HG03342 (cell line): ENCODE measurements around the gene SFXN3.
A peak's percentile ranks its signal among the peaks of the same experiment; 100 is the strongest.

Experiments used
- ATAC-seq: cut with Tn5 transposase; IDR thresholded peaks from one replicate; pipeline ENCODE4 v1.9.1; 2021; ENCODE audit warnings: mild to moderate bottlenecking, moderate library complexity; ENCODE audit not compliant: unreplicated experiment

Gene SFXN3

DNA sequence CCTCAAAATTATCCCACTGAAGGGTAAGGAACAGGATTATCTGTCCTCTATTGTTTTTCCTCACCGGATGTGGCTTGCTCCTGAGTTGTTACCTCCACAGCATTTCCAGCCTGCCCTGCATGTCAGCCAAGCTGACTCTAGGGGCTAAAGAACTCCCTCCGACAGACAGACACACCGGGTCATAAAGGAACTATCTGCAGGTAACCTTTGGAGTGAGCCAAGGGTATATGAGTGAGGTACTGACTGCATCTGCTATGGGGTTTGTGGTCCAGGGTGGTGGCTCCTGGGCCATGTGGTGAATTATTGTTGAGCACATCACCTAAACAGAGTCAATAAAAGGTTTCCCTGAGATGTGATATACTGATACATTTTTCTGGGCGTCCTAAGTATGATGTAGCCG lies 23.8 kb downstream of the SFXN3 start:
- no peak for ATAC-seq

DNA sequence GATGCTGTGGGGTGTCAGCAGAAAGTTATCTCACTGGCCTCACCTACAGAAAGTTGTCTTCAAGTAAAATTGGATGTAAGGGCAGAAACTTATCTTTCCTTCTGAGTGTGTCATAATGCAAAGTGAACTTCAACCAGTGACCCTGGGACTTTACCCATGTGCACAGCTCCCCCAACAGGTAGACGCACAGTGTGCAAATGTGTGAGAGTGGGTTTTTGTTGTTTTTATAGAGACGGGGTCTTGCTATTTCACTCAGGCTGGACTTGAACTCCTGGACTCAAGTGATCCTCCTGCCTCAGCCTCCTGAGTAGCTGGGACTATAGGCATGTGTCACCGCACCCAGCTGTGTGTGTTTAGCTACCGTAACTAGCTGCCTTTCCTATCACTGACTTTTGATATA lies 24.4 kb downstream of the SFXN3 start:
- no peak for ATAC-seq

GRCh38 chr10:101056365-101057151 lies 25.5 kb downstream of the SFXN3 start:
- ATAC-seq = no peak

DNA sequence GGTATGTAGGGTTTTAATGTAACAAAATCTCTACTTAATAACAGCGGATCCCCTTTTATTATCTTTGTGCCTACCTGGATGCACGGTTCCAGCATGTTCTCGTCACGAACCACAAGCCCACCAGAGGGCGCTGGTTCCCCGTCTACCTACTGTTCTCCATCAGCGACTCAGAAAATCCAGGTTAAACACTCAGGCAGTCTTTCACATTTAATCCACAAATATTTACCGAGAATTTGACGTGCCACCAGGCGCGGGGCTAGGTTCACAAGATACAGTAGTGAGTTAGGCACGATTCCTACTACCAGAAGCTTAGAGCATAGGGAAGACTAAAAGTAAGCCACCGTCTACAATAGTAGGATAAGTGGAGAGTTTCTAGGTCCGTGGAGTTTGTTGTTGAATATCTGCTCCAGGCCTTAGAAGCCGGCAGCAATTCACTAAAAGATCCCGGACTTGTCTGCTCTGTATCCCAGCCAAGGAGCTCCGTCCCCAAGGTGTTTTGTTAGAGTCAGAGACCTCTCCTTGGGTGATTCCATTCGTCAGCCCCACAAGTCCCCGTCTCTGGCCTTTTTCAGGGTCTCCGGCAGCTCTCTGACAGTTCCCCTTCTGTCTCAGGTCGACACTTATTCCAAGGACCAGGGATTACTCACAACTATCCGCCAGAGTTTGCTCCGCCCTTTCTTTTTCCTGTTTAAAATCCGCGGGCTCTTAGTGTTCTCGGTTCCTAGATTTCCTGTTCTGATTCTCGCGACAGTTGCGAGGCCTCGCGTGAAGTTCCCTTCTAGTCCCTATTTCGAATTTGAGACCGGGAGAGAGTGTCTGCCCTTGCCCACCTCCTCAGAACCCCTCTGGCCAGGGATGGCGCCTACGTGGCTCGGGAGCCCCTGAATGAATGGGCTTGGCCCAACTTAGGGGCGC lies 29.3 kb downstream of the SFXN3 start:
- ATAC-seq = peak; percentile 32

GRCh38 chr10:101060951-101061623 lies 30.1 kb downstream of the SFXN3 start:
- ATAC-seq = peak; percentile 59

DNA sequence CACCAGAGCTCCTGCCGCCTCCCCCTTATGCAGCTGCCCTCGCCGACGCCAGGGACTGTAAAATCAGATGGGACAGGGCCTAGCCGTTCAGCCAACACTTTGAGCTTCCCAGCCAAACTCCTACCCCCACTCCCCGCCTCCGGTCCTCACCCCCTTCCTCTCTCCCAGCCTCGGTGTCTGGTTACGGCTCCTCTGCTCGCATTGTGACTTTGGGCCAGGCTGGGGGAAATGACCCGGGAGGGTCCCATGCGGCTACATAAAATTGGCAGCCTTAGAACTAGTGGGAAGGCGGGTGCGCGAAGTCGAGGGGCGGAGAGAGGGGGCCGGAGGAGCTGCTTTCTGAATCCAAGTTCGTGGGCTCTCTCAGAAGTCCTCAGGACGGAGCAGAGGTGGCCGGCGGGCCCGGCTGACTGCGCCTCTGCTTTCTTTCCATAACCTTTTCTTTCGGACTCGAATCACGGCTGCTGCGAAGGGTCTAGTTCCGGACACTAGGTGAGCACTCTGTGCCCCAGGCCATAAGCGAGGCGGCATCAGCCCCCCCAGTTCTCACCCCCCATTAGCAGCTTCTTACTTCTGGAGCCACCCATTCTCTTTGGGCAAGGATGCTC lies 30.7 kb downstream of the SFXN3 start, which contains the start of gene KAZALD1:
KAZALD1 (plus strand) TSS at position 366 of the 608 bp plus-strand sequence. CDS start 604 bp downstream, outside the sequence.
- ATAC-seq = no peak

GRCh38 chr10:101062232-101063049 lies 31.4 kb downstream of the SFXN3 start:
- ATAC-seq = no peak

- no peak for ATAC-seq
These were observed 32.1 kb downstream of the SFXN3 start for GRCh38 chr10:101063050-101063525.

DNA sequence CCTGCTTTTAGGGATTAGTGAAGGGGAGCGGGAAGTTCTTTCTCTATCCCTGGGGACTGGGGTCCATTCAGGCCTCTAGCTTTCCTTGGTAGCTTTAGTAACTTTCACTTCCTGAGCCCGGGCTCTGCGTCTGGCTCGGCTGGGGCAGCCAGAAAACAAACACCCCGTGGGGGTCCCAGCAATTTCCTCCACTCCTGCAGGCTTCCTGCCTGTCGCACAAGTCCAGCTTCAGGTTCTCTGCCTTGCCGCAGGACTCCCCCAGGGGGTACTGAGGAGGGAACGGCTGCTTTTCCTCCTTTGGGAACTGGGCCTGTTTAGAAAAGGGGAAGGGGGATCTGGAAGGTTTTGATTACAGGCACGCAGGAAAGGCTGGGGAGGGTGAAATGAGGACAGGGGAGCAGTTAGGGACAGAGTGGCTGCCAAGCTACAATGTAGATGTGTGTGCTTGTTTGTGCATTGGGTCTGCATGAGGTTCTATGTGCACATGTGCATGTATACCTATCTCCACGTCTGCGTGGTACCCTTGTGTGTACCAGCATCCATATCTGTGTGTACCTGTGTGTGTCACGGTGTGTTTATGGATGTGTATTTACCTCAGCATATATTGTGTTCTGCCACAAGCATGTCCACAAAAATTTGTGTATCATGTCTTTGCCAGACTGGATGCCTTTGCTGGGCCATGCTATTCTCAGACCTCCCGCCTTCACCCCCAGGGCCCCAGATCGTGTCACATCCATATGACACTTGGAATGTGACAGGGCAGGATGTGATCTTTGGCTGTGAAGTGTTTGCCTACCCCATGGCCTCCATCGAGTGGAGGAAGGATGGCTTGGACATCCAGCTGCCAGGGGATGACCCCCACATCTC lies 32.7 kb downstream of the SFXN3 start:
- ATAC-seq = no peak

DNA sequence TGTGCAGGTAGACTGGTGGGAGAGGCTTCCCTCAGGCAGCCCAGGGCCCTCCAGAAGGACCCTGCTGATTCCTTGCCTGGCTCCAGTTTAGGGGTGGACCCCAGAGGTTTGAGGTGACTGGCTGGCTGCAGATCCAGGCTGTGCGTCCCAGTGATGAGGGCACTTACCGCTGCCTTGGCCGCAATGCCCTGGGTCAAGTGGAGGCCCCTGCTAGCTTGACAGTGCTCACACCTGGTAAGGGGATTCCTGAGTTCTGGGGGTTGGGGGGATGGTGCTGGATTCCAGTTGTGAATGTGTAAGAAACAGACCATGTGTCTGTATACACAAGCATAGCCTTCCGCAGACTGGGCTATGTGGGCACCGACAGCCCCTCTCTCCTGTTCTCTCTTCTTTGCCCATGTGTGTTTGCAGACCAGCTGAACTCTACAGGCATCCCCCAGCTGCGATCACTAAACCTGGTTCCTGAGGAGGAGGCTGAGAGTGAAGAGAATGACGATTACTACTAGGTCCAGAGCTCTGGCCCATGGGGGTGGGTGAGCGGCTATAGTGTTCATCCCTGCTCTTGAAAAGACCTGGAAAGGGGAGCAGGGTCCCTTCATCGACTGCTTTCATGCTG lies 33.5 kb downstream of the SFXN3 start:
- ATAC-seq = no peak

DNA sequence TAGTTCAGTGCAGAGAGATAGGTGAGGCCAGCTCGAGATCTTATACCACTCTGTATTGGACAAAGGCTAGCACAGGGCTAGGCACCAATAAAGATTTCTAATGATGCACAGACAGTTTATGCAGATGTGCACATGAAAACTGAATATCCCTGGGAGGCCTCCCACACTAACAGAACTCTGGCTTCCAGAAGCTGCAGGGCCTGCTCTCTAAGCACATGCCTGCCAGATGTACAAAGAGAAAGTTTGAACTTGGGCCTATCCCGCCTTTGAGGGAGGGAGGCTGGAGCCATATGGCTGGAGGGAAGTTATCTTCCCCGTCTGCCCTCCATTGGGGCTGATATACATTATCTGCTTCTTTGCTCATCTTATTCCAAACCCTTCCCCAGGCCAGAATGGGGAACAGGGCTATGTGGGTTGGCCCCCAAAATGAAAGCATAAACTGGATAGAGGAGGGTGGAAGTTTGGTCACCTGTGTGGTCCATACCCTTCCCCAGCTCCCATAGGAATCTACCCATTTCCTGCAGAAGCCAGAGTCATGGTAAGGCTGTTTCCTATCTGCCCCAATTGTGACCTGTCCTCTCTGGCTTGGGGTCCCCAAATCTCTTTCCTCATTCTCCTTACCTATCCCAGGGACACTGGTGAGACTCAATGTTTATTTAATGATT lies 34.6 kb downstream of the SFXN3 start:
- no peak for ATAC-seq

GRCh38 chr10:101066146-101066895 lies 35.3 kb downstream of the SFXN3 start:
- no peak for ATAC-seq

DNA sequence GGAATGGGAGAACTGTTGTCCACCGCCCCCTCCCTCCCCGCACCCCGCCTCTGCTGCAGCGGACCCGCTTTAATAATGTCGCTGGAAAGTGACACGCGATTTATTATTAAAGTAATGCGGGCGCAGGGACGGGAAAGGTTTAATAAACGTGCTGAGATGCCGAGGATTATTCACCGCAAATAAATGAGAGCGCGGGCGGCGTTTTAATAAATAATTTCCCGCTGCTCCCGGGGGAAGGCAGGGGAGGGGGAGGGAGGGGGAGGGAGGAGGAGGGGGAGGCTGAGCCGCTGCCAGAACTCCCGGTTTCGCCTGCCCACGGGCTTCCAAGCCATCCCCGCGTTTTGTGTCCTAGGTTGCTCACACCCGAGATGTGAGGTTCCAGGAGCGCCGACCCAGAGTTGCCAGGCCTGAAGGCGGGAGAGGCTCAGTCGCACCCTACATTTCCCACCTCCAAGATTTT lies 35.9 kb downstream of the SFXN3 start:
- ATAC-seq = no peak

DNA sequence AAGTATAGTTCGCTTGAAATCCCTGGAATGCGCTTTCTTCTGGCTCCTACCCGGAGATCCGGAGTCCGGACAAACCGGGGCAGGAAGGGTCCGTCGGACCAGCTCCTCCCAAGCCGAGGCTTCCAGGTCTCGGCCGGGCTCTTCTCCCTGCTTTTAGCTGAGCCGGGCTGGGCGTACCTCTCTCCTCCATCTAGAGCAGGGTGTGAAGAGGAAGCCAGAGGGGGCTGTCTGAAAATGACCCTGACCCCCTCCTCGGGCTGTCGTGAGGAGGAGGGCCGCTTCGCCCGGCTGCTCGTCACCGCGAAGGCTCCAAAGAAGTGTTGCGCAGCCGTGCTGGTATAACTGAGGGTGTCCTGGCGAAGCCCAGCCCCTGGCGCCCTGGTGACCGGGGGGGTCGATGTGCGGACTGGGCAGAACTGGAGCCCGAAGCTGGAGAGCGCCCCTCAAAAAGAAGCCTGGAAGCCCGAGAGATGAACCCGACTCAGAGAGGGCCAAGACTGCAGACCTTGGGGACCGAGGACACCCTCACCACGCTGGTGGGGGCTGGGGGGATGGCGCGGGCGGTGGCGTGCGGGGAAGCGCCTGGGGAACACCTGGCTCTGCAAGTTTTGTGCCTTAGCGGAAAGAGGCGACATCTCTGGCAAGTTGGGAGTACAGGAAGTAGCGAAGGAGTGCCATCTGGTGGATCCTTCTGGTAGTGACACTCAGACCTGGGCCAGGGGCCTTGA lies 36.5 kb downstream of the SFXN3 start:
- peak; percentile 44 for ATAC-seq

- ATAC-seq = no peak
These were observed 38.4 kb downstream of the SFXN3 start for GRCh38 chr10:101069441-101069840.

GRCh38 chr10:101070098-101070497 lies 39.1 kb downstream of the SFXN3 start:
- ATAC-seq = no peak
